Activated T-cell treated with anti-CD3 and anti-CD28 coated beads, Interleukin-2, amount 50 U/mL, for 48 hours (primary cell): Measurements from ENCODE around the gene RPIA.
A peak's percentile ranks its signal among the peaks of the same experiment; 100 is the strongest.
"Not testable (repeated sequence)": the region's sequence is repeated elsewhere in the genome, so short reads cannot be mapped to it uniquely, and the experiment has no call there.

Experiments
- DNase-seq, 2 experiments: peaks; one replicate each; pipeline ENCODE4 v3.0.0-alpha.2; 2020

Gene RPIA

GRCh38 chr2:88691339-88692183 lies at the start of gene RPIA:
Gene RPIA, plus strand, starts transcription at chr2:88691673. Its CDS starts 26 bp downstream, at chr2:88691699.
- peak; percentile 99 for DNase-seq

DNA sequence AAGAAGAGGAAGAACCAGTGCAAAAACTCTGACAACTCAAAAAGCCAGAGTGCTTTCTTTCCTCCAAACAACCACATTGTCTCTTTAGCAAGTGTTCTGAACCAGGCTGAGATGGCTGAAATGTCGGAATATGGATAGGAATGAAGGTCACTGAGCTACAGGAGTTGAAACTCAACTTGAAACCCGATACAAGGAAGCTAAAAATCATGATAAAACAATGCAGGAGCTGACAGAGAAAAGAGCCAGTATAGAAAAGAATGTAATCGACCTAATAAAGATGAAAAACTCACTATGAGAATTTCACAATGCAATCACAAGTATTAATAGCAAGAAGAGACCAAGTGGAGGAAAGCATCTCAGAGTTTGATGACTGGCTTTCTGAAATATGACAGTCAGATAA lies 49.2 kb upstream of the RPIA start:
- no peak for DNase-seq

- DNase-seq = not testable (repeated sequence)
These were observed 46.1 kb upstream of the RPIA start for GRCh38 chr2:88645291-88645882.

- DNase-seq = no peak
These were observed 39.8 kb upstream of the RPIA start for GRCh38 chr2:88651646-88652045.

DNA sequence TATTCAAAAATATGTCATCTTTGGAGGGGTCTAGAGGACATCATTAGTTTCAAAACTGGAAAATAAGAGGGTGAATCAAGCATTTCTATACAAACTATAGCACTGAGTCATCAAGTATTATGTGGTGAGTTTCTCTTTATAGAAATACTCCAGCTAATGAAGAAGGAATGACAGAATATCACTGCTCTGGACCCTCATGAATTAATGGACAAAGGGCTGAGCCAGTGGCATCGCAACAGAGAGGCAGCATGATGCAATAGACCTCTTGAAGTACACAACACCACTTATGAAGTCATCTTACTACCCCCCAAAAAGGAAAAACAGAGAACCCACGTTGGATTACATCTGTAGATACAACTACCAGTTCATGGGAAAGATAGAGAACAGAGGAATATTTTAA lies 36.8 kb upstream of the RPIA start:
- DNase-seq = no peak

- no peak for DNase-seq
These were observed 34.8 kb upstream of the RPIA start for GRCh38 chr2:88656690-88657089.

- DNase-seq = no peak
These were observed 34.3 kb upstream of the RPIA start for GRCh38 chr2:88657131-88657530.

GRCh38 chr2:88658326-88658725 lies 33.1 kb upstream of the RPIA start:
- DNase-seq = no peak

- DNase-seq = no peak
These were observed 32.5 kb upstream of the RPIA start for GRCh38 chr2:88658881-88659537.

DNA sequence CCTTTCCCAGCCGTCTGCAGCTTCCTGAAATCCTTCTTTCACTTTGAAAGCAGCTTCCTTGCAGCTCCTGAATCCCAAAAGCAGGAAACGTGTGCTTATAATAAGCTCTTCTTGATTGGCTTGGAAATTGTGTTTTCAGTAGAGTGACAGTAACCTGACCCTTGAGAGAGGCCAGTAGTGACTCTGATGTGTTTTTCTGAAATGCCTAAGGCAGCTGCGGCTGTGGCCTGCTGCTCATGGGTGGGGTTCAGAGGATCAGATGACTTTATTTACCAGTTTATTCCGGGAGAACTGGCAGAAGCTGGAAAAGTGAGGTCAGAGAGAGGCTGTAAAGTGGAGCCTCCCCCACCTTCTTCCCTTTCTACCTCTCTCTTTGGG lies 31.9 kb upstream of the RPIA start:
- no peak for DNase-seq

- no peak for DNase-seq
These were observed 30.9 kb upstream of the RPIA start for GRCh38 chr2:88660622-88661021.

GRCh38 chr2:88666576-88666975 lies 24.9 kb upstream of the RPIA start:
- DNase-seq = no peak

DNA sequence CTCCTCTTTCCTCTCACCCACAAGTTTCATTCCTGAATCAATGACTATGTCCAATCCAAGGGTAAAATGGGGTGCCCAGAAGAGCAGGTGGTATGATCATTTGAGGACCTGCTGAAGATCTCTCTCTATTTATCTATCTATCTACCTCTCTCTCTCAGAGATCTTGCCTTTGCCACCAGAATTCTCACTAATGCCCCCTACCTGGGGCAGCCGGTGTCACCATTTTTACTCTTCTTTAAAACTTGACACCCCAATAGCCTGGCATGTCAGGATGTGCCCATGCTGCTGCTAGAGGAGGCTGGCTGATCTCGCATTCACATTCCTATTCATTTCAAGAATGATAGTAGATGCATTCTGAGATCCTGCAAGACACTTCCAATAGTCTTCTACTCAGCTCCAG lies 24.3 kb upstream of the RPIA start:
- DNase-seq = no peak

GRCh38 chr2:88668862-88669261 lies 22.6 kb upstream of the RPIA start:
- no peak for DNase-seq

GRCh38 chr2:88669482-88670214 lies 21.8 kb upstream of the RPIA start:
- no peak for DNase-seq

DNA sequence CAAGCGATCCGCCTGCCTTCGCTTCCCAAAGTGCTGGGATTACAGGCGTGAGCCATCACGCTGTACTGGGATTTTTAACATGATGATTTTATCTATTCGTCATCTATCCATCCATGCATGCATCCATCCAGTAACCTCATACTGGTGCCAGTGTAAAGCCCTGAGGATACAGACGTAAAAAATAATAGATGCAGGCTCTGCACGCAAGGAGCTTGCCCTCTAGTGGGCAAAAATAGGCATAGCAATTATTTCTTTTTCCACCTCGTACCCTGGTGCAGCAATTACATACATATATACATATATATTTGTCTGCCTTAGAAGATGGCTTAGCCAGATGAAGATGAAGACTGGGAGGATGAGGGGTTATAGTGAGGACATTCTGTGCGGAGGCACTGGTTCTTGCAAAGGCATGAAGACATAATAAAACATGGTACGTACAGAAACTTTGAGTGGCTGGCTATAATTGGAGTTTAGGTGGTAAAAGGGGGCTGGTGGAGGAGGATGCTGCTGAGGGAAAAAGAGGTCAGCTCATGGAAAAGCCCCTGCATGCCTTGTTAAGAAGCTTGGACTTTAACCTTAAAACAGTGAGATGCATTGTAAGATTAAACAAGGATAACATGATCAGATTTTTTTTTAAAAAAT lies 19.6 kb upstream of the RPIA start:
- no peak for DNase-seq

DNA sequence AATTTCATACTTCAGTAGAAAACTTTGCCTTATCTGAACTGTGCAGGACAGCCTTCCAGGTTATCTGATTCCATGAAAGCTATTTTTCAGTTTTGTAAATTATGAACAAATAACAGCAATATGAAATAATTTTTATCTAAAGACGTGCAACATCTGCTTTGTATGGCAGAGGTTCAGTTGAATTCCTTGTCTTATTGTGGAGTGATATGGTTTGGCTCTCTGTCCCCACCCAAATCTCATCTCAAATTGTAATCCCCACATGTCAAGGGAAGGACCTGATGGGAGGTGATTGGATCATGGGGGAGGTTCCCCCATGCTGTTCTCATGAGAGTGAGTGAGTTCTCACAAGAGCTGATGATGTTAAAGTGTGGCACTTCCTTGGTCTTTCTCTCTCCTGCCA lies 18.1 kb upstream of the RPIA start:
- no peak for DNase-seq

GRCh38 chr2:88680266-88680902 lies 11.1 kb upstream of the RPIA start:
- no peak for DNase-seq

DNA sequence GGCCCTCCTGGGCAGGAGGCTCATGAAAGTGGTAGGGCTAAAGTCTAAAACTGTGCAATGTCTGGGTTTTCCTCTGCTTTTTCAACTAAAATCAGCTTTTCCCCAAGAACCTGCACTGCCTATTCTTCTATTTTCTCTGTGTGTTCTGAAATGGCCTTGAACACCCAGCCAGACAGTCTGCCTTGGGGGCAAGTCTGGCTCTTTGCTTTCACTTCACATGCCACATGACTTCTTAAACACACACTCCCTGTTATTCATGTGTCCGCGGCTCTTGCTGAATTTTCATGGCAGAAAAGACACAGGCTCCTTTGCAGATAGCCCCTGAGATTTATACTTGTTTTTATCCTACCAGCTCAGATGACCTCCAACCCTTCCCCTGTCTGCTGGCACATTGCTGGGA lies 10.6 kb upstream of the RPIA start:
- DNase-seq = no peak

- DNase-seq = no peak
These were observed 8.1 kb upstream of the RPIA start for GRCh38 chr2:88683160-88684021.

- DNase-seq = no peak
These were observed 7.0 kb upstream of the RPIA start for GRCh38 chr2:88684519-88684918.
